Suppressor macrophage treated with lipopolysaccharide for 1 hour (primary cell): ENCODE results near the gene STXBP1.

Experiments used
- DNase-seq, 3 donors: peaks; one replicate each; pipeline ENCODE4 v3.0.0-alpha.2; 2020 to 2022

Gene STXBP1

GRCh38 chr9:127658428-127658827 lies 46.4 kb downstream of the STXBP1 start:
- DNase-seq, result no peak

GRCh38 chr9:127660886-127661741 lies 49.0 kb downstream of the STXBP1 start:
- DNase-seq, result no peak

GRCh38 chr9:127662617-127663016 lies 50.5 kb downstream of the STXBP1 start:
- DNase-seq, result no peak

GRCh38 chr9:127664324-127664677 lies 52.2 kb downstream of the STXBP1 start:
- DNase-seq, result no peak

GRCh38 chr9:127664678-127665507 lies 52.8 kb downstream of the STXBP1 start:
- no peak for DNase-seq

- no peak for DNase-seq
Observed at GRCh38 chr9:127667127-127667844, 55.2 kb downstream of the STXBP1 start.

GRCh38 chr9:127667906-127668305 lies 55.8 kb downstream of the STXBP1 start:
- DNase-seq, result no peak

- no peak for DNase-seq
Observed at GRCh38 chr9:127673234-127673633, 61.2 kb downstream of the STXBP1 start.

GRCh38 chr9:127676638-127677037 lies 64.6 kb downstream of the STXBP1 start:
- no peak for DNase-seq

- no peak for DNase-seq
Observed at GRCh38 chr9:127679506-127679905, 67.4 kb downstream of the STXBP1 start.

GRCh38 chr9:127680226-127680625 lies 68.1 kb downstream of the STXBP1 start:
- no peak for DNase-seq

- no peak for DNase-seq
Observed at GRCh38 chr9:127680846-127681245, 68.8 kb downstream of the STXBP1 start.

GRCh38 chr9:127682351-127683136 lies 70.5 kb downstream of the STXBP1 start:
- DNase-seq, result no peak

- no peak for DNase-seq
Observed at GRCh38 chr9:127683723-127684122, 71.6 kb downstream of the STXBP1 start.

GRCh38 chr9:127684576-127684975 lies 72.5 kb downstream of the STXBP1 start:
- no peak for DNase-seq

GRCh38 chr9:127686461-127687393 lies 74.7 kb downstream of the STXBP1 start:
- DNase-seq, result no peak

GRCh38 chr9:127689329-127690000 lies 77.4 kb downstream of the STXBP1 start:
- DNase-seq, result no peak

- no peak for DNase-seq
Observed at GRCh38 chr9:127690735-127691134, 78.7 kb downstream of the STXBP1 start.

GRCh38 chr9:127692071-127692470 lies 80.0 kb downstream of the STXBP1 start:
- no peak for DNase-seq

- DNase-seq, result no peak
Observed at GRCh38 chr9:127693143-127693542, 81.1 kb downstream of the STXBP1 start.

GRCh38 chr9:127693697-127694096 lies 81.6 kb downstream of the STXBP1 start:
- no peak for DNase-seq
